Measurements from ENCODE around the gene ACP4.

Gene ACP4

GRCh38 chr19:50822661-50823208 is 32.5 kb downstream of the ACP4 start:
- no peak for DNase-seq (ENCODE audit: low spot score)

GRCh38 chr19:50823389-50824042 is 33.3 kb downstream of the ACP4 start, which contains the start of gene KLK1:
TSS of gene KLK1 (minus strand) at chr19:50823787. CDS start at chr19:50823748, 39 bp downstream.
- no peak for DNase-seq (ENCODE audit: low spot score)

GRCh38 chr19:50826492-50827240 is 36.5 kb downstream of the ACP4 start:
- no peak for DNase-seq (ENCODE audit: low spot score)

GRCh38 chr19:50827476-50827875 is 37.3 kb downstream of the ACP4 start:
- no peak for DNase-seq (ENCODE audit: low spot score)

- peak; percentile 29 for DNase-seq (ENCODE audit: low spot score)
Measured at GRCh38 chr19:50829801-50830200, 39.6 kb downstream of the ACP4 start.

GRCh38 chr19:50830266-50831025 is 40.2 kb downstream of the ACP4 start:
- no peak for DNase-seq (ENCODE audit: low spot score)

- DNase-seq (ENCODE audit: low spot score) = no peak
Measured at GRCh38 chr19:50831026-50831396, 40.8 kb downstream of the ACP4 start.

GRCh38 chr19:50832666-50833065 is 42.5 kb downstream of the ACP4 start:
- DNase-seq (ENCODE audit: low spot score) = no peak

GRCh38 chr19:50833117-50833801 is 43.0 kb downstream of the ACP4 start, which contains the start of gene KLK15:
TSS of gene KLK15 (minus strand) at chr19:50833574. CDS start at chr19:50831492, 2,082 bp downstream.
- DNase-seq (ENCODE audit: low spot score) = no peak

- DNase-seq (ENCODE audit: low spot score) = no peak
Measured at GRCh38 chr19:50833802-50834167, 43.6 kb downstream of the ACP4 start.

GRCh38 chr19:50835103-50835784 is 45.0 kb downstream of the ACP4 start:
- DNase-seq (ENCODE audit: low spot score) = no peak

GRCh38 chr19:50835785-50836542 is 45.7 kb downstream of the ACP4 start:
- peak; percentile 78 for DNase-seq (ENCODE audit: low spot score)

GRCh38 chr19:50836543-50837195 is 46.5 kb downstream of the ACP4 start:
- peak; percentile 32 for DNase-seq (ENCODE audit: low spot score)

- no peak for DNase-seq (ENCODE audit: low spot score)
Measured at GRCh38 chr19:50837300-50837699, 47.1 kb downstream of the ACP4 start.

- peak; percentile 60 for DNase-seq (ENCODE audit: low spot score)
Measured at GRCh38 chr19:50838239-50838638, 48.0 kb downstream of the ACP4 start.

GRCh38 chr19:50839712-50840655 is 49.8 kb downstream of the ACP4 start:
- no peak for DNase-seq (ENCODE audit: low spot score)

- no peak for DNase-seq (ENCODE audit: low spot score)
Measured at GRCh38 chr19:50842130-50842529, 51.9 kb downstream of the ACP4 start.

GRCh38 chr19:50843205-50843604 is 53.0 kb downstream of the ACP4 start:
- DNase-seq (ENCODE audit: low spot score) = no peak

Measured in SK-N-DZ (cell line).